Activated CD4-positive, alpha-beta T cell treated with anti-CD3 and anti-CD28 coated beads for 36 hours (primary cell): Measurements from ENCODE around the gene CCNJ. TPM values are rescaled to one million over a fixed set of nuclear protein-coding genes. Genes with fewer than 3 reads are reported as not detected.
"Not testable (repeated sequence)": the region's sequence is repeated elsewhere in the genome, so short reads cannot be mapped to it uniquely, and the experiment has no call there.

Experiments
- ATAC-seq: fragments of 200-7000 bp; cut with Tn5 transposase; one replicate; pipeline ENCODE4 v1.10.0; 2021; ENCODE audit warnings: mild to moderate bottlenecking, moderate library complexity
- CTCF ChIA-PET: fragments of 350-600 bp; sonication (Branson Sonifier 250); formaldehyde crosslinking; loops from one replicate; lab custom pipeline; 2021; ENCODE audit warnings: antibody characterized with exemption; lab: Charles Lee
- POLR2A ChIA-PET: fragments of 350-600 bp; sonication (Branson Sonifier 250); formaldehyde crosslinking; loops from one replicate; lab custom pipeline; 2021; ENCODE audit warnings: antibody characterized with exemption, inconsistent platforms; lab: Charles Lee
- DNase-seq: peaks from one replicate; pipeline ENCODE4 v3.0.0-alpha.2; 2020
- H3K27ac Mint-ChIP-seq: one replicate; pipeline ENCODE4 v1.8.0; 2021; ENCODE audit warnings: mixed read lengths
- H3K27me3 Mint-ChIP-seq: one replicate; pipeline ENCODE4 v1.8.0; 2021; ENCODE audit warnings: mixed read lengths
- H3K36me3 Mint-ChIP-seq: one replicate; pipeline ENCODE4 v1.8.0; 2021; ENCODE audit warnings: low read depth, mixed read lengths
- H3K4me1 Mint-ChIP-seq: one replicate; pipeline ENCODE4 v1.8.0; 2021; ENCODE audit warnings: mixed read lengths
- H3K4me3 Mint-ChIP-seq: one replicate; pipeline ENCODE4 v1.8.0; 2021; ENCODE audit warnings: mild to moderate bottlenecking, moderate library complexity, mixed read lengths
- H3K9me3 Mint-ChIP-seq: one replicate; pipeline ENCODE4 v1.8.0; 2021; ENCODE audit warnings: low read depth, mixed read lengths
- intact Hi-C, 2 experiments: fragments of 100-400 bp; cut with DNase I in 1 of 2; cut with micrococcal nuclease in 1 of 2; formaldehyde crosslinking; loops; one replicate each; pipeline versions ENCODE4 v1.14.2 to v1.15.1; 2022 to 2024; cut with DNase I, micrococcal nuclease
- total RNA-seq, 2 experiments: library from RNA; stranded (reverse); gene quantifications; one replicate each; pipeline ENCODE4 v1.2.3, GENCODE V29; 2021

Gene CCNJ
- total RNA-seq, 2 experiments from 2014 or later = 4.4 to 4.5 TPM

DNA sequence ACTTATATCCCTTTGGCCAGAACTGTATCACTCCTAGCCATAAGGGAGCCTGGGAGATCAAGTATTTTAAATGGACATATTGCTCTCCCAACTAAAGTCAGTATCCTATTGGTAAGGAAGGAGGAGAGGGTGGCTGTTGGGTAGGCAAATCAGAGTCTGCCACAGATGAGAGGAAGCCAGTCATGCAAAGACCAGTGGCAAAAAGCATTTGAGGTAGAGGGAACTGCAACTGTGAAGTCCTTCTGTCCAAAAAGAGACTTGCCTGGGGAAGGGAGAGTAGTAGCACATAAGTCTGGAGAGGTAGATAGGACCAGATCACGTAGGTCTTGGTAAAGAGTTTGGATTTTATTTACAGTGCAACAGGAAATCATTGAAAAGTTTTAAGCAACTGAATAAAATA, 8.8 kb upstream of the CCNJ start:
- Mint-ChIP-seq H3K27ac (no peak overlapping the region), H3K36me3 (no peaks in the 10 kb centered on the region), H3K4me3 (no peak overlapping the region), H3K27me3 (peaks cover 6% of the 10 kb centered on the region), H3K4me1 (no peaks in the 10 kb centered on the region), H3K9me3 (no peaks in the 10 kb centered on the region)
- no peak for ATAC-seq
- ChIA-PET CTCF (no interaction called here), POLR2A (no interaction called here)
- intact Hi-C loops = no loop called here
- no peak for DNase-seq

DNA sequence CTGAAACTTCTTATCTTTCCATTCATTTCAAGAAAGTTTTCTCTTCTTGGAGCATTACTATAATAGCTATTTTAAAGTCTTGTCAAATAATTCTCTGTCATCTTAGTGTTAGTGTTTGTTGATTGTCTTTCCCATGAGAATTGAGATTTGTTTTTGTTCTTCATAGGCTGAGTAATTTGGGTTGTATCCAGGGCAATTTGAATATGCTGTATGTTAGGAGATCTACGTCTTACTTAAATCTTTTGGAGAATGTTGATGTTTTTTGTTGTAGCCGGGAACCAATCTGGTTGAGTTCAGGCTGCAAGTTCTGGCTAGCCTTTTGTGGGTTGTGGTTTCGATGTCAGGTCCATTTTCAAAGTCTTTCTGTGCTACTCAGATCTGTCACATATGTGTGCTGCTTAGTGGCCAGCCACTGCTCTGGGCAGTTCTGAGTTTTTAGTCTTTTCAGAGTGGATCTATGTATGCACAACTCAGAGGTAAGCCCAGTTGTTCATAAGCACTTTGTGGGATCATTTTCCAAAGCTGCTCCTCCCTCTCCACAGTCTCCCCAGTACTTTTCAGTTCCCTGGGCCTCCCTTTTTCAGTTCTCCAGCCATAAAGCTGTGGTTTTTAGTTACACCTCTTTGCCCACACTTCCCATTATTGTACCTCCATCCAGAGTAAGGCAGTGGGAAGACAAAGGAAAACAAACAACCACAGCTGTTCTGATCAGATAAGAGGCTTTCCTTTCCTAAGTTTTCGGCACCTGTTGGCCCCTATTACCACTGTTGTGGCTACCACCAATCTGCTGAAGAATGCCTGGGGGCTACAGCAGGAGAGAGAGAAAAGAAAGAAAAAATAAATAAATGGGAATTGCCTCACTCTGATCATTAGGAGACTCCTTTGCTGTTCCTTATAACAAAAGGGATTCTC, 4.7 kb upstream of the CCNJ start:
- Mint-ChIP-seq H3K9me3 (no peaks in the 10 kb centered on the region), H3K27ac (no peak overlapping the region), H3K36me3 (no peaks in the 10 kb centered on the region), H3K27me3 (peaks cover 6% of the 10 kb centered on the region), H3K4me1 (peaks cover 9% of the 10 kb centered on the region), H3K4me3 (no peak overlapping the region)
- ATAC-seq (no peak), DNase-seq (no peak)
- intact Hi-C loops = no loop called here
- POLR2A ChIA-PET = no interaction called here
- CTCF ChIA-PET = interaction anchor here (1.1 to 2.3 kb wide), 3 partner anchors 14 to 191 kb away, joined by 3 to 11 read pairs (median 4); no protein-coding TSS in a partner anchor

- Mint-ChIP-seq H3K27me3 (peaks cover 6% of the 10 kb centered on the region), H3K9me3 (no peaks in the 10 kb centered on the region), H3K4me1 (peaks cover 26% of the 10 kb centered on the region), H3K36me3 (peaks cover 8% of the 10 kb centered on the region), H3K4me3 (no peak overlapping the region), H3K27ac (no peak overlapping the region)
- no peak for DNase-seq
- ChIA-PET POLR2A (no interaction called here), CTCF (no interaction called here)
- no peak for ATAC-seq
- intact Hi-C loops = loop anchor here in 1 of 2 experiments (5.0 kb wide), 3 partner anchors 134 to 791 kb away; partner anchors contain the start of genes CC2D2B, LCOR and TM9SF3
Observed at GRCh38 chr10:96041146-96041545, 2.2 kb upstream of the CCNJ start.

- H3K4me3 Mint-ChIP-seq = peak overlapping the region; percentile 93
Observed at GRCh38 chr10:96043893-96044715, 721 bp downstream of the CCNJ start.

GRCh38 chr10:96044736-96045135, 1.4 kb downstream of the CCNJ start:
- peaks cover 47% of the 10 kb centered on the region for H3K4me1 Mint-ChIP-seq
- peak overlapping the region; percentile 79 for H3K27ac Mint-ChIP-seq
- ChIA-PET CTCF (interaction anchor here (0.9 kb wide), 1 partner anchor 185 kb away, joined by 3 read pairs; no protein-coding TSS in a partner anchor), POLR2A (interaction anchor here (0.7 kb wide), 1 partner anchor 63 kb away, joined by 3 read pairs; no protein-coding TSS in a partner anchor)
- peaks cover 38% of the 10 kb centered on the region for H3K36me3 Mint-ChIP-seq
- ATAC-seq = no peak
- DNase-seq = no peak
- no peaks in the 10 kb centered on the region for H3K27me3 Mint-ChIP-seq
- intact Hi-C loops = loop anchor here in 1 of 2 experiments (5.0 kb wide), 3 partner anchors 137 to 788 kb away; partner anchors contain the start of genes CC2D2B, LCOR and TM9SF3
- H3K4me3 Mint-ChIP-seq = peak overlapping the region; percentile 93
- no peaks in the 10 kb centered on the region for H3K9me3 Mint-ChIP-seq

More at GRCh38 chr10:96043893-96044715, 721 bp downstream of the CCNJ start:
- intact Hi-C loops = loop anchor here (1.0 to 5.0 kb wide), 6 partner anchors 46 to 788 kb away; partner anchors contain the start of genes ZNF518A (in 2 of the 2), CC2D2B (in 1 of the 2), LCOR (in 1 of the 2) and TM9SF3 (in 1 of the 2)
- Mint-ChIP-seq H3K9me3 (no peaks in the 10 kb centered on the region), H3K36me3 (peaks cover 34% of the 10 kb centered on the region), H3K27me3 (no peaks in the 10 kb centered on the region), H3K27ac (peak overlapping the region; percentile 79), H3K4me1 (peaks cover 47% of the 10 kb centered on the region)
- peak; percentile 68 for DNase-seq
- POLR2A ChIA-PET = interaction anchor here (1.6 kb wide), 1 partner anchor 86 kb away, joined by 6 read pairs; the partner anchor contains the start of gene ZNF518A
- peak; percentile 45 for ATAC-seq
- CTCF ChIA-PET = interaction anchor here (0.6 to 2.1 kb wide), 2 partner anchors 92 to 350 kb away, joined by 4 to 5 read pairs; partner anchors contain the start of gene TCTN3

DNA sequence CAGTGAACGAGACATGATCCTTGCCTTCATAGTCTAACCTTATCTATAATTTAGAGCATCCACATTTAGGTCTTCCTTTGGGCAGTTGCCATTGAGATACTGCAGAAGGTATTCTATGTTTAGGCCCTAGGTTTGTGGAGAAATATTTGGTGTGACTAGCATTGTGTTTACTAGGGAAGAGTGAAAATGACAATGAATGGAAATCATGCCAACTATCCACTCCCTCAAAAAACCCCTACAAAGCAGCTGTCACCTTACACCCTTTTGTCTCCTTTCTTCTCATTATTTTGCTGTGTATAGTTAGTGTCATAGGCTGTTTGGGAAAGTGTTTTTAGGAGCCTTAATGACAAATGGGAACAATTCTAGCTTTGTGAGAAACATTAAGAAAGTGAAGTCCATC, 3.2 kb downstream of the CCNJ start:
- Mint-ChIP-seq H3K27ac (no peak overlapping the region), H3K4me1 (peaks cover 47% of the 10 kb centered on the region), H3K36me3 (peaks cover 42% of the 10 kb centered on the region), H3K4me3 (no peak overlapping the region), H3K27me3 (no peaks in the 10 kb centered on the region), H3K9me3 (no peaks in the 10 kb centered on the region)
- intact Hi-C loops = no loop called here
- DNase-seq (no peak), ATAC-seq (no peak)
- CTCF ChIA-PET = interaction anchor here (0.7 to 1.2 kb wide), 3 partner anchors 14 to 585 kb away, joined by 3 to 4 read pairs (median 3); no protein-coding TSS in a partner anchor
- POLR2A ChIA-PET = no interaction called here

DNA sequence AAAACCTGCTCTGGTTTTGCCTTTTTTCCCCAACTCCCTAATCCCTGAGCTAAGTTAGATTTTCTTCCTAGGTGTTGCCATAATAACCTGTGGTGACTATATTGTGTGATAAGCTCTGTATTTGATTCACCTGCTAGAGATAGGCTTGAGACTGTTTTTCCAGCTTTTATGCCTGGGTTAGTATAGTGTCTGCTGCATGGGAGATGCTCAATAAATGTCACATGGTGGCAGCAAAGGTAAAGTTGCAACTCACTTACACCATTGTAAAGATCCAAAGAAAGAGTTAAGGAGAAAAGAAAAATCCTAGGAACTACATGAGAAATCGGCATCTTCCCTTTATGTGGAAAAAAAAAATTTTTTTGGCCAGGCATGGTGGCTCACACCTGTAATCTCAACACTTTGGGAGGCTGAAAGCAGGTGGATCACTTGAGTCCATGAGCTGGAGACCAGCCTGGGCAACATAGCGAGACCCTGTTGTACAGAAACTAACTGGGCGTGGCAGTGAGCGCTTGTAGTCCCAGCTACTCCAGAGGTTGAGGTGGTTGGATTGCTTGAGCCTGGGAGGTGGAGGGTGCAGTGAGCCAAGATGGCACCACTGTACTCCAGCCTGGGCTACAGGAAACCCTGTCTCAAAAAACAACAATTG, 3.7 kb downstream of the CCNJ start:
- Mint-ChIP-seq H3K27ac (no peak overlapping the region), H3K4me3 (no peak overlapping the region), H3K36me3 (peaks cover 47% of the 10 kb centered on the region), H3K4me1 (peaks cover 50% of the 10 kb centered on the region), H3K9me3 (no peaks in the 10 kb centered on the region), H3K27me3 (no peaks in the 10 kb centered on the region)
- DNase-seq (no peak), ATAC-seq (no peak)
- POLR2A ChIA-PET = no interaction called here
- intact Hi-C loops = no loop called here
- CTCF ChIA-PET = interaction anchor here (0.7 to 1.2 kb wide), 3 partner anchors 14 to 585 kb away, joined by 3 to 4 read pairs (median 3); no protein-coding TSS in a partner anchor

GRCh38 chr10:96047925-96048324, 4.5 kb downstream of the CCNJ start:
- peaks cover 42% of the 10 kb centered on the region for H3K4me1 Mint-ChIP-seq
- H3K27ac Mint-ChIP-seq, H3K9me3 Mint-ChIP-seq, POLR2A ChIA-PET, intact Hi-C loops, CTCF ChIA-PET, DNase-seq, H3K4me3 Mint-ChIP-seq, H3K27me3 Mint-ChIP-seq, ATAC-seq: not testable (repeated sequence)
- H3K36me3 Mint-ChIP-seq = peaks cover 55% of the 10 kb centered on the region

DNA sequence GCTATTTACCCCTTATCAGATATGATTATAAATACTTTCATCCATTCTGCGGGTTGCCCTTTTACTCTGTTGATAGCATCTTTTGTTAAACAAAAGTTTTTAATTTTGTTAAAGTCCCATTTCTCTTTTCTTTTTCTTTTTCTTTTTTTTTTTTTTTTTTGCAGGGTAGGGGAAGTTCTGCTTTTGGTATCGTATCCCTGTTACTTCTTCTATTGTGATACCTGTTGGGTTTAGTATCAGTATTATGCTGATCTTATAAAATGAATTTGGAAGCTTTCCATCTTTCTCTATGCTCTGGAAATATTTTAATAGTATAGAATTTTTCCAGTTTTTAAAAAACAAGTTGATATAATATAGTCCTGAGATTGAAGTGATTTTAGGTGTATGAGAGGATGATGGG, 6.0 kb downstream of the CCNJ start:
- Mint-ChIP-seq H3K4me1 (peaks cover 44% of the 10 kb centered on the region), H3K27me3 (no peaks in the 10 kb centered on the region), H3K27ac (no peak overlapping the region), H3K4me3 (no peak overlapping the region), H3K9me3 (no peaks in the 10 kb centered on the region), H3K36me3 (peaks cover 58% of the 10 kb centered on the region)
- ChIA-PET CTCF (interaction anchor here (0.6 kb wide), 1 partner anchor 40 kb away, joined by 3 read pairs; no protein-coding TSS in a partner anchor), POLR2A (no interaction called here)
- DNase-seq = no peak
- intact Hi-C loops = no loop called here
- no peak for ATAC-seq

- DNase-seq (no peak), ATAC-seq (no peak)
- Mint-ChIP-seq H3K9me3 (no peaks in the 10 kb centered on the region), H3K27ac (no peak overlapping the region), H3K36me3 (peaks cover 46% of the 10 kb centered on the region), H3K27me3 (no peaks in the 10 kb centered on the region), H3K4me1 (peaks cover 14% of the 10 kb centered on the region), H3K4me3 (no peak overlapping the region)
- intact Hi-C loops = no loop called here
- POLR2A ChIA-PET = no interaction called here
- CTCF ChIA-PET = no interaction called here
Observed at GRCh38 chr10:96053985-96054384, 10.6 kb downstream of the CCNJ start.
